ENCODE results near the gene BNIP3.

The BNIP3 gene

DNA sequence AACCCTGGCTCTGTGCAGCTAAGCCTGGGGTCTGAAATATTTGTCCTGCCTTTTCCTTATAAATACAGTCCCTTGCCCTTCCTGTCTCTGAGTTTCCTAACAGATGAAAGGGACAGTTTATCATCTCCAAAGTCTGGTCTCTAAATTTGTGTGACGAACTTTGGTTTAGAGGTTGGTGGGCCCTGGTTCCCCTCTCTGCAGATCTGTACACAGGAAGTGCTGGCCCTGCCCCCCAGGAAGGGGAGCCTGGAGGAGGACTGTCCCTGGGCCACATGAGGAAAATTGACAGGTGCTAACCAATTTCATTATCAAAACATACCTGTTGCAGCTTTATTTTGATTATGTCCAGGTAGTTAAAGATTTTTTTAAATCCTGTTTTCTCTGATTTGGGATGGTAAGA, 46.5 kb downstream of the BNIP3 start:
- TF ChIP-seq POLR2AphosphoS5 (IDR thresholded peaks at IDR 0.05; ENCODE audit: low read depth) (no peak), SPI1 (IDR thresholded peaks at IDR 0.05; ENCODE audit: borderline replicate concordance, low read depth) (no peak), GABPA (IDR thresholded peaks at IDR 0.05; ENCODE audit: low read depth) (no peak)
- TF ChIP-seq, protein P1, sequence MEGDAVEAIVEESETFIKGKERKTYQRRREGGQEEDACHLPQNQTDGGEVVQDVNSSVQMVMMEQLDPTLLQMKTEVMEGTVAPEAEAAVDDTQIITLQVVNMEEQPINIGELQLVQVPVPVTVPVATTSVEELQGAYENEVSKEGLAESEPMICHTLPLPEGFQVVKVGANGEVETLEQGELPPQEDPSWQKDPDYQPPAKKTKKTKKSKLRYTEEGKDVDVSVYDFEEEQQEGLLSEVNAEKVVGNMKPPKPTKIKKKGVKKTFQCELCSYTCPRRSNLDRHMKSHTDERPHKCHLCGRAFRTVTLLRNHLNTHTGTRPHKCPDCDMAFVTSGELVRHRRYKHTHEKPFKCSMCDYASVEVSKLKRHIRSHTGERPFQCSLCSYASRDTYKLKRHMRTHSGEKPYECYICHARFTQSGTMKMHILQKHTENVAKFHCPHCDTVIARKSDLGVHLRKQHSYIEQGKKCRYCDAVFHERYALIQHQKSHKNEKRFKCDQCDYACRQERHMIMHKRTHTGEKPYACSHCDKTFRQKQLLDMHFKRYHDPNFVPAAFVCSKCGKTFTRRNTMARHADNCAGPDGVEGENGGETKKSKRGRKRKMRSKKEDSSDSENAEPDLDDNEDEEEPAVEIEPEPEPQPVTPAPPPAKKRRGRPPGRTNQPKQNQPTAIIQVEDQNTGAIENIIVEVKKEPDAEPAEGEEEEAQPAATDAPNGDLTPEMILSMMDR (IDR thresholded peaks at IDR 0.05; ENCODE audit: insufficient read depth, low read length) = no peak
- TF ChIP-seq, protein P2, sequence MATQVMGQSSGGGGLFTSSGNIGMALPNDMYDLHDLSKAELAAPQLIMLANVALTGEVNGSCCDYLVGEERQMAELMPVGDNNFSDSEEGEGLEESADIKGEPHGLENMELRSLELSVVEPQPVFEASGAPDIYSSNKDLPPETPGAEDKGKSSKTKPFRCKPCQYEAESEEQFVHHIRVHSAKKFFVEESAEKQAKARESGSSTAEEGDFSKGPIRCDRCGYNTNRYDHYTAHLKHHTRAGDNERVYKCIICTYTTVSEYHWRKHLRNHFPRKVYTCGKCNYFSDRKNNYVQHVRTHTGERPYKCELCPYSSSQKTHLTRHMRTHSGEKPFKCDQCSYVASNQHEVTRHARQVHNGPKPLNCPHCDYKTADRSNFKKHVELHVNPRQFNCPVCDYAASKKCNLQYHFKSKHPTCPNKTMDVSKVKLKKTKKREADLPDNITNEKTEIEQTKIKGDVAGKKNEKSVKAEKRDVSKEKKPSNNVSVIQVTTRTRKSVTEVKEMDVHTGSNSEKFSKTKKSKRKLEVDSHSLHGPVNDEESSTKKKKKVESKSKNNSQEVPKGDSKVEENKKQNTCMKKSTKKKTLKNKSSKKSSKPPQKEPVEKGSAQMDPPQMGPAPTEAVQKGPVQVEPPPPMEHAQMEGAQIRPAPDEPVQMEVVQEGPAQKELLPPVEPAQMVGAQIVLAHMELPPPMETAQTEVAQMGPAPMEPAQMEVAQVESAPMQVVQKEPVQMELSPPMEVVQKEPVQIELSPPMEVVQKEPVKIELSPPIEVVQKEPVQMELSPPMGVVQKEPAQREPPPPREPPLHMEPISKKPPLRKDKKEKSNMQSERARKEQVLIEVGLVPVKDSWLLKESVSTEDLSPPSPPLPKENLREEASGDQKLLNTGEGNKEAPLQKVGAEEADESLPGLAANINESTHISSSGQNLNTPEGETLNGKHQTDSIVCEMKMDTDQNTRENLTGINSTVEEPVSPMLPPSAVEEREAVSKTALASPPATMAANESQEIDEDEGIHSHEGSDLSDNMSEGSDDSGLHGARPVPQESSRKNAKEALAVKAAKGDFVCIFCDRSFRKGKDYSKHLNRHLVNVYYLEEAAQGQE (IDR thresholded peaks at IDR 0.05; ENCODE audit: insufficient replicate concordance, low read depth) = no peak
- Histone ChIP-seq H3K27me3 (ENCODE audit: insufficient read depth, poor library complexity, severe bottlenecking) (no peaks in the 10 kb centered on the region), H3K27ac (replicated peaks) (no peak overlapping the region), H3K4me3 (replicated peaks; ENCODE audit: insufficient read depth, low read length) (no peak overlapping the region)
- no peak for DNase-seq (ENCODE audit: low read depth in 1 of 2, low spot score in 1 of 2)

DNA sequence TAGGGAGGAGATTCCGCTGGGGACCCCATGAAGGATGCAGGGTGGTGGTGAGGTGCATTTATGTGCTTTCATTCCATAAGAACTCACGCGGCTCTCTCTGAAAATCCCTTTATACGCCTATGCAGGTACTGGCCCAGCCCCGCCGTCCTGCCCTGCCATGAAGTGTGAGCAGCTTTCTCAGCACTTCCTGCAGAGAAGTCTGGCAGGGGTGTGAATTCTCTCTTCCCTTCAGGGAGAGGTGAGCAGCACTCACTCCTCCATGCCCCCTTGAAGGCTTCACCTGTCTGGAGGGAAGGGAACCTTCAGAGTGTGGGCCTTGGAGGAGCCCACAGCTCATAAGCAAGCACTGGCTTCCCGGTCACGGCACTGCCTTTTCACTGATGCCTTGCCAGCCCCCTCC, 47.0 kb downstream of the BNIP3 start:
- H3K4me3 ChIP-seq (replicated peaks; ENCODE audit: insufficient read depth, low read length) = no peak overlapping the region
- no peaks in the 10 kb centered on the region for H3K27me3 ChIP-seq (ENCODE audit: insufficient read depth, poor library complexity, severe bottlenecking)
- H3K27ac ChIP-seq (replicated peaks) = no peak overlapping the region
- TF ChIP-seq, protein P1 (IDR thresholded peaks at IDR 0.05; ENCODE audit: insufficient read depth, low read length) = no peak
- TF ChIP-seq GABPA (IDR thresholded peaks at IDR 0.05; ENCODE audit: low read depth) (no peak), POLR2AphosphoS5 (IDR thresholded peaks at IDR 0.05; ENCODE audit: low read depth) (no peak)
- TF ChIP-seq, protein P2 (IDR thresholded peaks at IDR 0.05; ENCODE audit: insufficient replicate concordance, low read depth) = no peak
- no peak for DNase-seq (ENCODE audit: low read depth in 1 of 2, low spot score in 1 of 2)

DNA sequence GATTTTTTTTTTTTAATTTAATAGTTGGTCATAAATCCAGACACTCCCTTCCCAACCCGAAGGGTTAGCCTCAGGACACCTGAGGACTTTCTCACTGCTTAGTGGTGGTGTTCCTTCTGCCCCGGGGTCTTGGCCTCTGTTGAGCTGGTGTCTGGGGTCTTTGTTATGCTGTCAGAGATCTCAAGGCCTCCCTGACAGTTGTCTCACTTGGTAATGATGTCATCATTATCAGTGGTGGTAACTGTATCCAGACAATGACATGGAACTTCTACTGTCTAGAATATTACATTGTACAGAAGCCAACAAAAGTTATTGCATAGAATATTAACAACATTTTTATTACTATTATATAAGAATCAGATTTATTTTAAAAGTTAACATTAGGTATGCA, 48.0 kb downstream of the BNIP3 start:
- Histone ChIP-seq H3K4me3 (replicated peaks; ENCODE audit: insufficient read depth, low read length) (no peak overlapping the region), H3K27ac (replicated peaks) (no peak overlapping the region), H3K27me3 (ENCODE audit: insufficient read depth, poor library complexity, severe bottlenecking) (no peaks in the 10 kb centered on the region)
- TF ChIP-seq, protein P2 (IDR thresholded peaks at IDR 0.05; ENCODE audit: insufficient replicate concordance, low read depth) = no peak
- TF ChIP-seq SPI1 (IDR thresholded peaks at IDR 0.05; ENCODE audit: borderline replicate concordance, low read depth) (no peak), GABPA (IDR thresholded peaks at IDR 0.05; ENCODE audit: low read depth) (no peak), POLR2AphosphoS5 (IDR thresholded peaks at IDR 0.05; ENCODE audit: low read depth) (no peak)
- TF ChIP-seq, protein P1 (IDR thresholded peaks at IDR 0.05; ENCODE audit: insufficient read depth, low read length) = no peak
- no peak for DNase-seq (ENCODE audit: low read depth in 1 of 2, low spot score in 1 of 2)
